ENCODE results near the gene NECAP2. TPM values are rescaled to one million over a fixed set of nuclear protein-coding genes. Genes with fewer than 3 reads are reported as not detected.
"Not testable (repeated sequence)": the region's sequence is repeated elsewhere in the genome, so short reads cannot be mapped to it uniquely, and the experiment has no call there.

NECAP2 gene
- total and polyA plus RNA-seq, 10 of the 15 experiments (the other 5 are each of a cell fraction or from before 2014, with no cell fraction given) = 16.3 to 98.0 (median 57.4) TPM

- Histone ChIP-seq H3K4me1 (ENCODE audit: control insufficient read depth, insufficient read depth, low read length) (no peaks in the 10 kb centered on the region), H3K9me3 (replicated peaks; ENCODE audit: control insufficient read depth, insufficient read depth, low read length) (no peaks in the 10 kb centered on the region), H3K79me2 (ENCODE audit: control insufficient read depth, insufficient read depth, low read length) (no peaks in the 10 kb centered on the region), H4K20me1 (ENCODE audit: control insufficient read depth, insufficient read depth) (no peaks in the 10 kb centered on the region), H3K36me3 (ENCODE audit: control insufficient read depth in 2 of 2, insufficient read depth in 2 of 2, low read length in 1 of 2) (no peaks in the 10 kb centered on the region), H3K27me3 (replicated peaks in 1 of 2; ENCODE audit: control insufficient read depth in 2 of 2, insufficient read depth in 2 of 2, low read length in 1 of 2) (no peaks in the 10 kb centered on the region), H2AFZ (ENCODE audit: control insufficient read depth, low read depth, low read length) (no peak overlapping the region), H3K4me3 (no peak overlapping the region), H3K4me2 (ENCODE audit: control insufficient read depth, insufficient read depth) (no peak overlapping the region), H3K27ac (ENCODE audit: control insufficient read depth, insufficient read depth) (no peak overlapping the region), H3K9ac (ENCODE audit: control insufficient read depth, insufficient read depth, low read length) (no peak overlapping the region)
- CTCF ChIA-PET = no interaction called here
- RAD21 ChIA-PET (ENCODE audit: unreplicated experiment) = no interaction called here
- ATAC-seq (no peak), FAIRE-seq (no peak), DNase-seq (ENCODE audit: low read depth, low spot score) (no peak)
- SMC1A ChIA-PET (ENCODE audit: uncharacterized antibody, unreplicated experiment) = no interaction called here
- POLR2A ChIA-PET = no interaction called here
- BruUV-seq (replicated peaks) = no TSS peak
- in situ Hi-C loops (cut with MboI) (no loop called here), intact Hi-C loops (cut with micrococcal nuclease; ENCODE audit: unreplicated experiment) (no loop called here)
- 55% methylated on average over 6 of the region's 6 CpGs for WGBS (ENCODE audit: insufficient coverage, insufficient replicate concordance, low lambda C conversion rate, missing lambda C conversion rate)
- TF ChIP-seq, protein P1, sequence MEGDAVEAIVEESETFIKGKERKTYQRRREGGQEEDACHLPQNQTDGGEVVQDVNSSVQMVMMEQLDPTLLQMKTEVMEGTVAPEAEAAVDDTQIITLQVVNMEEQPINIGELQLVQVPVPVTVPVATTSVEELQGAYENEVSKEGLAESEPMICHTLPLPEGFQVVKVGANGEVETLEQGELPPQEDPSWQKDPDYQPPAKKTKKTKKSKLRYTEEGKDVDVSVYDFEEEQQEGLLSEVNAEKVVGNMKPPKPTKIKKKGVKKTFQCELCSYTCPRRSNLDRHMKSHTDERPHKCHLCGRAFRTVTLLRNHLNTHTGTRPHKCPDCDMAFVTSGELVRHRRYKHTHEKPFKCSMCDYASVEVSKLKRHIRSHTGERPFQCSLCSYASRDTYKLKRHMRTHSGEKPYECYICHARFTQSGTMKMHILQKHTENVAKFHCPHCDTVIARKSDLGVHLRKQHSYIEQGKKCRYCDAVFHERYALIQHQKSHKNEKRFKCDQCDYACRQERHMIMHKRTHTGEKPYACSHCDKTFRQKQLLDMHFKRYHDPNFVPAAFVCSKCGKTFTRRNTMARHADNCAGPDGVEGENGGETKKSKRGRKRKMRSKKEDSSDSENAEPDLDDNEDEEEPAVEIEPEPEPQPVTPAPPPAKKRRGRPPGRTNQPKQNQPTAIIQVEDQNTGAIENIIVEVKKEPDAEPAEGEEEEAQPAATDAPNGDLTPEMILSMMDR (IDR thresholded peaks at IDR 0.05 in 2 of 3, conservative IDR thresholded peaks at IDR 0.05 in 1 of 3; ENCODE audit: control insufficient read depth in 2 of 3, extremely low read depth in 1 of 3, insufficient read depth in 1 of 3, low read depth in 3 of 3, low read length in 3 of 3) = no peak
- TF ChIP-seq BHLHE40 (IDR thresholded peaks at IDR 0.05; ENCODE audit: borderline replicate concordance in 1 of 2, low read depth in 2 of 2, low read length in 1 of 2) = no peak
- TF ChIP-seq, protein P2, sequence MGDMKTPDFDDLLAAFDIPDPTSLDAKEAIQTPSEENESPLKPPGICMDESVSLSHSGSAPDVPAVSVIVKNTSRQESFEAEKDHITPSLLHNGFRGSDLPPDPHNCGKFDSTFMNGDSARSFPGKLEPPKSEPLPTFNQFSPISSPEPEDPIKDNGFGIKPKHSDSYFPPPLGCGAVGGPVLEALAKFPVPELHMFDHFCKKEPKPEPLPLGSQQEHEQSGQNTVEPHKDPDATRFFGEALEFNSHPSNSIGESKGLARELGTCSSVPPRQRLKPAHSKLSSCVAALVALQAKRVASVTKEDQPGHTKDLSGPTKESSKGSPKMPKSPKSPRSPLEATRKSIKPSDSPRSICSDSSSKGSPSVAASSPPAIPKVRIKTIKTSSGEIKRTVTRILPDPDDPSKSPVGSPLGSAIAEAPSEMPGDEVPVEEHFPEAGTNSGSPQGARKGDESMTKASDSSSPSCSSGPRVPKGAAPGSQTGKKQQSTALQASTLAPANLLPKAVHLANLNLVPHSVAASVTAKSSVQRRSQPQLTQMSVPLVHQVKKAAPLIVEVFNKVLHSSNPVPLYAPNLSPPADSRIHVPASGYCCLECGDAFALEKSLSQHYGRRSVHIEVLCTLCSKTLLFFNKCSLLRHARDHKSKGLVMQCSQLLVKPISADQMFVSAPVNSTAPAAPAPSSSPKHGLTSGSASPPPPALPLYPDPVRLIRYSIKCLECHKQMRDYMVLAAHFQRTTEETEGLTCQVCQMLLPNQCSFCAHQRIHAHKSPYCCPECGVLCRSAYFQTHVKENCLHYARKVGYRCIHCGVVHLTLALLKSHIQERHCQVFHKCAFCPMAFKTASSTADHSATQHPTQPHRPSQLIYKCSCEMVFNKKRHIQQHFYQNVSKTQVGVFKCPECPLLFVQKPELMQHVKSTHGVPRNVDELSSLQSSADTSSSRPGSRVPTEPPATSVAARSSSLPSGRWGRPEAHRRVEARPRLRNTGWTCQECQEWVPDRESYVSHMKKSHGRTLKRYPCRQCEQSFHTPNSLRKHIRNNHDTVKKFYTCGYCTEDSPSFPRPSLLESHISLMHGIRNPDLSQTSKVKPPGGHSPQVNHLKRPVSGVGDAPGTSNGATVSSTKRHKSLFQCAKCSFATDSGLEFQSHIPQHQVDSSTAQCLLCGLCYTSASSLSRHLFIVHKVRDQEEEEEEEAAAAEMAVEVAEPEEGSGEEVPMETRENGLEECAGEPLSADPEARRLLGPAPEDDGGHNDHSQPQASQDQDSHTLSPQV (IDR thresholded peaks at IDR 0.05) = no peak
- TF ChIP-seq ZBTB11 (CRISPR knock-in tag; IDR thresholded peaks at IDR 0.05) = no peak
Observed at GRCh38 chr1:16484931-16485330, 44.4 kb downstream of the NECAP2 start.

DNA sequence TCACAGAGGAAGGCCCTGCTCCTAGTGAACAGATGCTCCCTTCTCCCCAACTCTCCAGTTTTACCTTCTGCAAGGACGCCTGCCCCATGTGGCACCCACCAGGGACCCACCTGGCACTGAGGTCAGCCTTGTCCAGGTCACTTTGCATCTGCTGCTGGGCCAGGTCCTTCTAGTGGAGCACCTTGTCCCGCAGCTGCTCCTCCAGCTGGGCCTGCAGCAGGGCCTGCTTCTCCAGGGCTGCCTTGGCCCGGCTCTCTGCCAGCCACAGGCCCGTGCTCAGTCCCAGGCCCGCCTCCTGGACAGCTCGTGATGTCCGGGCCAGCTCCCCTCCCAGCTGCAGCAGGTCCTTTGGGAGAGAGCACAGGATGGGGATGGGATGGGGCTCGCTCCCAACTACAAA lies 45.8 kb downstream of the NECAP2 start:
- H3K79me2 ChIP-seq (ENCODE audit: control insufficient read depth, insufficient read depth, low read length); CTCF ChIA-PET; H2AFZ ChIP-seq (ENCODE audit: control insufficient read depth, low read depth, low read length); H3K9ac ChIP-seq (ENCODE audit: control insufficient read depth, insufficient read depth, low read length); FAIRE-seq; H4K20me1 ChIP-seq (ENCODE audit: control insufficient read depth, insufficient read depth); ATAC-seq; H3K9me3 ChIP-seq (replicated peaks; ENCODE audit: control insufficient read depth, insufficient read depth, low read length); POLR2A ChIA-PET; intact Hi-C loops (cut with micrococcal nuclease; ENCODE audit: unreplicated experiment); H3K27ac ChIP-seq (ENCODE audit: control insufficient read depth, insufficient read depth); SMC1A ChIA-PET (ENCODE audit: uncharacterized antibody, unreplicated experiment); BruUV-seq (replicated peaks); H3K4me1 ChIP-seq (ENCODE audit: control insufficient read depth, insufficient read depth, low read length); RAD21 ChIA-PET (ENCODE audit: unreplicated experiment); H3K4me2 ChIP-seq (ENCODE audit: control insufficient read depth, insufficient read depth); in situ Hi-C loops (cut with MboI); DNase-seq (ENCODE audit: low read depth, low spot score); H3K36me3 ChIP-seq (ENCODE audit: control insufficient read depth in 2 of 2, insufficient read depth in 2 of 2, low read length in 1 of 2); H3K27me3 ChIP-seq (replicated peaks in 1 of 2; ENCODE audit: control insufficient read depth in 2 of 2, insufficient read depth in 2 of 2, low read length in 1 of 2); H3K4me3 ChIP-seq: not testable (repeated sequence)
- WGBS (ENCODE audit: insufficient coverage, insufficient replicate concordance, low lambda C conversion rate, missing lambda C conversion rate) = 63% methylated on average over 8 of the region's 8 CpGs

Measured in GM12878 (cell line).